Vagina (tissue), 2 donors: ENCODE results near the gene PIK3R4. TPM values are rescaled to one million over a fixed set of nuclear protein-coding genes. Genes with fewer than 3 reads are reported as not detected.

Experiments used
- DNase-seq, 2 donors: peaks; one replicate each; pipeline ENCODE4 v3.0.0-alpha.2; 2017; ENCODE audit errors: extremely low spot score in 2 of 2
- H3K27ac ChIP-seq: fragments of 200-600 bp; sonication (generic); one replicate; pipeline ENCODE4 v1.5.1; 2019
- H3K27me3 ChIP-seq: fragments of 200-600 bp; sonication (generic); one replicate; pipeline ENCODE4 v1.5.1; 2019
- H3K36me3 ChIP-seq, 2 donors: fragments of 200-600 bp; sonication (generic); one replicate each; pipeline ENCODE4 v1.5.1; 2017 to 2019
- H3K4me1 ChIP-seq: fragments of 200-600 bp; sonication (generic); one replicate; pipeline ENCODE4 v1.5.1; 2019
- H3K4me3 ChIP-seq, 2 donors: fragments of 200-600 bp; sonication (generic); 1 replicate in 1 of 2; 2 replicates in 1 of 2; pipeline ENCODE4 v1.5.1; 2016 to 2019
- H3K9me3 ChIP-seq: fragments of 200-600 bp; sonication (generic); one replicate; pipeline ENCODE4 v1.5.1; 2019
- CTCF ChIP-seq, 3 experiments: fragments of 450-650 bp in 2 of 3; fragments of 200-600 bp in 1 of 3; sonication (generic) in 1 of 3; IDR thresholded peaks; one replicate each; pipeline ENCODE4 v1.5.1; 2017 to 2019; ENCODE audit warnings: antibody characterized with exemption in 3 of 3, mild to moderate bottlenecking in 2 of 3, moderate library complexity in 2 of 3
- POLR2A ChIP-seq, 2 donors: fragments of 450-650 bp; IDR thresholded peaks; one replicate each; pipeline ENCODE4 v1.6.1; 2017; ENCODE audit warnings: antibody characterized with exemption in 2 of 2, mild to moderate bottlenecking in 2 of 2, moderate library complexity in 2 of 2
- POLR2AphosphoS5 ChIP-seq, 2 donors: sonication (generic); formaldehyde crosslinking; IDR thresholded peaks; one replicate each; pipeline ENCODE4 v1.9.0; 2017; ENCODE audit warnings: antibody characterized with exemption in 2 of 2, mild to moderate bottlenecking in 2 of 2, low read depth in 1 of 2; ENCODE audit not compliant: insufficient read depth in 1 of 2
- intact Hi-C: fragments of 100-400 bp; cut with DNase I; formaldehyde crosslinking; loops from one replicate; pipeline ENCODE4 v1.15.1; 2023
- total RNA-seq: library from RNA; depleted of rRNA; stranded (reverse); fragments of >200 nt; gene quantifications from one replicate; pipeline ENCODE4 v1.2.3, GENCODE V29; 2016

Gene PIK3R4
- total RNA-seq, 1 donor from 2014 or later, result 20.6 TPM

- peaks cover 0 to 2% of the 10 kb centered on the region in 2 donors for H3K36me3 ChIP-seq
- H3K4me3 ChIP-seq, result no peak overlapping the region
- no peaks in the 10 kb centered on the region for H3K9me3 ChIP-seq
- H3K4me1 ChIP-seq, result no peaks in the 10 kb centered on the region
- DNase-seq, result no peak
- no peaks in the 10 kb centered on the region for H3K27me3 ChIP-seq
- H3K27ac ChIP-seq, result no peak overlapping the region
- TF ChIP-seq POLR2A (IDR thresholded peaks at IDR 0.05), result no peak
- TF ChIP-seq POLR2AphosphoS5 (IDR thresholded peaks at IDR 0.05; ENCODE audit: insufficient read depth in 1 of 2, low read depth in 1 of 2), result no peak
- no peak for TF ChIP-seq CTCF (IDR thresholded peaks at IDR 0.05)
- intact Hi-C loops, result no loop called here
Measured at GRCh38 chr3:130728037-130728436, 18.6 kb downstream of the PIK3R4 start.

- intact Hi-C loops, result no loop called here
- no peak for TF ChIP-seq CTCF (IDR thresholded peaks at IDR 0.05)
- TF ChIP-seq POLR2AphosphoS5 (IDR thresholded peaks at IDR 0.05; ENCODE audit: insufficient read depth in 1 of 2, low read depth in 1 of 2), result no peak
- TF ChIP-seq POLR2A (IDR thresholded peaks at IDR 0.05), result no peak
- H3K4me1 ChIP-seq, result no peaks in the 10 kb centered on the region
- no peak overlapping the region for H3K4me3 ChIP-seq
- H3K9me3 ChIP-seq, result no peaks in the 10 kb centered on the region
- no peaks in the 10 kb centered on the region for H3K36me3 ChIP-seq
- no peak for DNase-seq
- H3K27ac ChIP-seq, result no peak overlapping the region
- H3K27me3 ChIP-seq, result no peaks in the 10 kb centered on the region
Measured at GRCh38 chr3:130725746-130726145, 20.9 kb downstream of the PIK3R4 start.

- DNase-seq, result no peak
- no peak for TF ChIP-seq POLR2AphosphoS5 (IDR thresholded peaks at IDR 0.05; ENCODE audit: insufficient read depth in 1 of 2, low read depth in 1 of 2)
- TF ChIP-seq POLR2A (IDR thresholded peaks at IDR 0.05), result no peak
- TF ChIP-seq CTCF (IDR thresholded peaks at IDR 0.05), result no peak
- peaks cover 0 to 36% of the 10 kb centered on the region in 2 donors for H3K36me3 ChIP-seq
Measured at GRCh38 chr3:130715616-130716015, 31.0 kb downstream of the PIK3R4 start.

GRCh38 chr3:130712718-130713423, 33.8 kb downstream of the PIK3R4 start:
- peaks cover 0 to 30% of the 10 kb centered on the region in 2 donors for H3K36me3 ChIP-seq
- intact Hi-C loops, result no loop called here
- H3K4me3 ChIP-seq, result no peak overlapping the region

More at GRCh38 chr3:130715616-130716015, 31.0 kb downstream of the PIK3R4 start:
- Histone ChIP-seq H3K27ac (no peak overlapping the region), H3K4me1 (no peaks in the 10 kb centered on the region), H3K27me3 (no peaks in the 10 kb centered on the region), H3K4me3 (no peak overlapping the region), H3K9me3 (no peaks in the 10 kb centered on the region)
- intact Hi-C loops, result no loop called here

More at GRCh38 chr3:130712718-130713423, 33.8 kb downstream of the PIK3R4 start:
- Histone ChIP-seq H3K9me3 (no peaks in the 10 kb centered on the region), H3K4me1 (no peaks in the 10 kb centered on the region), H3K27me3 (no peaks in the 10 kb centered on the region), H3K27ac (no peak overlapping the region)
- no peak for TF ChIP-seq POLR2A (IDR thresholded peaks at IDR 0.05)
- TF ChIP-seq POLR2AphosphoS5 (IDR thresholded peaks at IDR 0.05; ENCODE audit: insufficient read depth in 1 of 2, low read depth in 1 of 2), result no peak
- TF ChIP-seq CTCF (IDR thresholded peaks at IDR 0.05), result no peak
- no peak for DNase-seq
